ENCODE results near the gene GALNT12.

GALNT12 gene

DNA sequence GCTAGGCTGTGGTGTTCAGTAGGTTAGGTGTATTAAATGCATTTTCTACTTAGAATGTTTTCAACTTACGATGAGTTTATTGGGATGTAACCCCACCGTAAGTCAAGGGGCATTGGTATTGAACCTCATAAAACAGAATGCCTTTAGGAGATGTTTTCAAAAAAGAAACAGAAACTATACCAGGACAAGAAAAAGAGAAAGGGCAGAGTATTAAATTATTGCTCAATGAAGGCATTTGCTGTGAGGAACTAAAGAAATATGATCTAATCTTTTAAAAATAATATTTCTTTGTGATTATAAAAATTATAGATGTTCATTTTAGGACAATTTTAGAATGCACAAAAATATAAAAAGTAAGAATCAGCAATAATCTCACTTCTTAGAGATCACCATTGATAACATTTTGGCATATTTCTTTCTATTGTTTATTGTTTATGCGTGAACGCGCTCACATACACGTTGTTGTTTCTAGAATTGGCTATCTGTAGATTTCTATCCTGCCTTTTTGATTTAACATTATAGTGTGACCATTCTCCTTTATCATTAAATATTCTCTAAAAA lies 8.0 kb downstream of the GALNT12 start:
- no peak overlapping the region for H3K27ac ChIP-seq (ENCODE audit: insufficient read depth, low read depth, low read length, poor library complexity, severe bottlenecking)
- H3K27me3 ChIP-seq (ENCODE audit: control insufficient read depth, insufficient read depth, low read length, poor library complexity, severe bottlenecking): no peaks in the 10 kb centered on the region
- WGBS, 2 experiments: 90 to 95% methylated on average over 4 to 6 of the region's 6 CpGs

GRCh38 chr9:98818764-98819163 lies 11.3 kb downstream of the GALNT12 start:
- 92 to 96% methylated on average over 2 of the region's 2 CpGs for WGBS, 2 experiments
- H3K9me3 ChIP-seq (ENCODE audit: control insufficient read depth, low read length): no peaks in the 10 kb centered on the region
- H3K36me3 ChIP-seq (ENCODE audit: control insufficient read depth, insufficient read depth, low read length): no peaks in the 10 kb centered on the region
- H3K27me3 ChIP-seq (ENCODE audit: control insufficient read depth, insufficient read depth, low read length, poor library complexity, severe bottlenecking): no peaks in the 10 kb centered on the region
- no peak overlapping the region for H3K27ac ChIP-seq (ENCODE audit: insufficient read depth, low read depth, low read length, poor library complexity, severe bottlenecking)
- H3K4me3 ChIP-seq (ENCODE audit: insufficient read depth, low read depth, low read length): no peak overlapping the region
- H3K4me1 ChIP-seq (ENCODE audit: control insufficient read depth, insufficient read depth, low read length): no peaks in the 10 kb centered on the region

More for the DNA sequence above, 8.0 kb downstream of the GALNT12 start:
- no peaks in the 10 kb centered on the region for H3K36me3 ChIP-seq (ENCODE audit: control insufficient read depth, insufficient read depth, low read length)
- no peaks in the 10 kb centered on the region for H3K9me3 ChIP-seq (ENCODE audit: control insufficient read depth, low read length)
- peaks cover 5% of the 10 kb centered on the region for H3K4me1 ChIP-seq (ENCODE audit: control insufficient read depth, insufficient read depth, low read length)
- H3K4me3 ChIP-seq (ENCODE audit: insufficient read depth, low read depth, low read length): no peak overlapping the region

DNA sequence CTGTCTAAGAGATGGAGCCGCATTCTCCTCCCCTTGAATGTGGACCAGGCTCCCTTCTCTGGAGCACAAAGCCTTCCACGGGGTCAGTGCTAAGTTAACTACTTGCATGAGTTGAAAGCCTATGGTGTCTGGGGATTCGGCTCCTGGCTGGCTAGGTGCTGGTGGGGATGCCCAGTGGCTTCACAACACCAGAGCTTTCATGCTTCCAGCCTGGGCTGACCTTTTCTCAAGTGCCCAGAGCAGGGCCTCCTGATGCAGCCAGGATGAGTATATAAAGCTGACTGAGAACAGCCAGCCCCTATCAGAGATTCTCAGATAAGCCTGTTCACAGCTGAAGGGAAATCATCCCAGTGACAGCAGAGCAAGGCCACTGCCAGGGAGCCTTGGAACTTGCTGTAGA lies 11.8 kb downstream of the GALNT12 start:
- Histone ChIP-seq H3K4me3 (ENCODE audit: insufficient read depth, low read depth, low read length) (no peak overlapping the region), H3K27me3 (ENCODE audit: control insufficient read depth, insufficient read depth, low read length, poor library complexity, severe bottlenecking) (no peaks in the 10 kb centered on the region), H3K27ac (ENCODE audit: insufficient read depth, low read depth, low read length, poor library complexity, severe bottlenecking) (no peak overlapping the region), H3K36me3 (ENCODE audit: control insufficient read depth, insufficient read depth, low read length) (no peaks in the 10 kb centered on the region), H3K4me1 (ENCODE audit: control insufficient read depth, insufficient read depth, low read length) (no peaks in the 10 kb centered on the region), H3K9me3 (ENCODE audit: control insufficient read depth, low read length) (no peaks in the 10 kb centered on the region)
- WGBS, 2 experiments: 91 to 92% methylated on average over 3 of the region's 3 CpGs

GRCh38 chr9:98821831-98822230 lies 14.4 kb downstream of the GALNT12 start:
- H3K9me3 ChIP-seq (ENCODE audit: control insufficient read depth, low read length): no peaks in the 10 kb centered on the region
- no peak overlapping the region for H3K4me3 ChIP-seq (ENCODE audit: insufficient read depth, low read depth, low read length)
- no peaks in the 10 kb centered on the region for H3K27me3 ChIP-seq (ENCODE audit: control insufficient read depth, insufficient read depth, low read length, poor library complexity, severe bottlenecking)
- H3K27ac ChIP-seq (ENCODE audit: insufficient read depth, low read depth, low read length, poor library complexity, severe bottlenecking): no peak overlapping the region
- no peaks in the 10 kb centered on the region for H3K4me1 ChIP-seq (ENCODE audit: control insufficient read depth, insufficient read depth, low read length)
- H3K36me3 ChIP-seq (ENCODE audit: control insufficient read depth, insufficient read depth, low read length): no peaks in the 10 kb centered on the region
- 88 to 91% methylated on average over 2 of the region's 2 CpGs for WGBS, 2 experiments

DNA sequence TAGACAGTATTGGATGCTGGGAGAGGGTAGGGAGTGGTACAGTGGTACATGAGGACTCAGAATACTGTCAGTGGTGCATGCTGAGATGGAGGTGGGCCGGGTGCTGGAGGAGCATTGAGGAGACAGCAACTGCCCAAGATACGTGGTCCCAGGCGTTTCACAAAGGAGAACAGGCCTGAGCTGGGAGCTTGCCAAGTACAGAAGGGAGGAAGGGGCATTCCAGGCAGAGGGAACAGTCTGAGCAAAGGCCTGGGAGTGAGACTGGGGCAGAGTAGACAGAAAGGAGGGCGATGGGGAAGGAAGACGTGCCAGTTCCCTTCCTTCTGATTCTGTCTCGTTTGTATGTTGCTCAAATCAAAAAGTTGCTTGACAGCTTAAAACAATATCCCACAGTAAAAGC lies 15.2 kb downstream of the GALNT12 start:
- Histone ChIP-seq H3K9me3 (ENCODE audit: control insufficient read depth, low read length) (no peaks in the 10 kb centered on the region), H3K36me3 (ENCODE audit: control insufficient read depth, insufficient read depth, low read length) (no peaks in the 10 kb centered on the region), H3K27ac (ENCODE audit: insufficient read depth, low read depth, low read length, poor library complexity, severe bottlenecking) (no peak overlapping the region), H3K27me3 (ENCODE audit: control insufficient read depth, insufficient read depth, low read length, poor library complexity, severe bottlenecking) (no peaks in the 10 kb centered on the region), H3K4me3 (ENCODE audit: insufficient read depth, low read depth, low read length) (no peak overlapping the region), H3K4me1 (ENCODE audit: control insufficient read depth, insufficient read depth, low read length) (no peaks in the 10 kb centered on the region)
- WGBS, 2 experiments: 91 to 96% methylated on average over 5 to 6 of the region's 6 CpGs

DNA sequence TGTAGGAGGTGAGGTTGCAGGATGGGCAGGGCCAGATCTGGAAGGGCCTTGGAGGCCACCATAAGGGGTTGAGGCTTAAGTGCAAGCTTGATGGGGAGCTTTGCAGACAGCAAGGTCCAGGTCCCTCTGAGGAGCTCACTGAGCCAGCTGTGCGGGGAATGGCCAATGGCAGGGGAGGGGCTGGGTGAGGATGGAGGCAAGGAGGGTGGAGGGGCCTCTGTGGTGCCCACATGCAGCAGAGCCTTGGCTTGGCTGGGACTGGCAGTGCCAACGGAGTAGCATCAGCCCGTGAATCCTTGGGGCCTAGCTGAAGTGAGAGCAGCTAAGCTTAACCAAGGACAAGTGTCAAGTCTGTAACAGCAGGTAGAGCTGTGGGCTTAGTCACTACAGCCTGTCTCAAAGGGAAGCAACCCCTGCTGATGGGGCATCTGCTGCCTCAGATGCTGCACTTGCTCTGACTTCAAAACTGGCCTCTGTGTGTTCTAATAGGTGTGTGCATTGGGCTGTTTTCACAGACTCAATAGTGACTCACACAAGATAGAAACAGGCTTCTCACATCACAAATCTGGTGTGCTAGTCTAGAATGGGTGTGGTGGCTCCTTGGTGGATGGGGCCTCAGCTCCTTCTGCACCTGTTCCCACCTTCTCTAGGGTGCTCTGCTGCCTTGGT lies 16.3 kb downstream of the GALNT12 start:
- Histone ChIP-seq H3K9me3 (ENCODE audit: control insufficient read depth, low read length) (no peaks in the 10 kb centered on the region), H3K4me3 (ENCODE audit: insufficient read depth, low read depth, low read length) (no peak overlapping the region), H3K27ac (ENCODE audit: insufficient read depth, low read depth, low read length, poor library complexity, severe bottlenecking) (no peak overlapping the region), H3K36me3 (ENCODE audit: control insufficient read depth, insufficient read depth, low read length) (no peaks in the 10 kb centered on the region), H3K4me1 (ENCODE audit: control insufficient read depth, insufficient read depth, low read length) (no peaks in the 10 kb centered on the region), H3K27me3 (ENCODE audit: control insufficient read depth, insufficient read depth, low read length, poor library complexity, severe bottlenecking) (no peaks in the 10 kb centered on the region)
- 94 to 95% methylated on average over 3 of the region's 3 CpGs for WGBS, 2 experiments

- Histone ChIP-seq H3K27me3 (ENCODE audit: control insufficient read depth, insufficient read depth, low read length, poor library complexity, severe bottlenecking) (no peaks in the 10 kb centered on the region), H3K36me3 (ENCODE audit: control insufficient read depth, insufficient read depth, low read length) (no peaks in the 10 kb centered on the region), H3K4me1 (ENCODE audit: control insufficient read depth, insufficient read depth, low read length) (no peaks in the 10 kb centered on the region), H3K9me3 (ENCODE audit: control insufficient read depth, low read length) (no peaks in the 10 kb centered on the region), H3K4me3 (ENCODE audit: insufficient read depth, low read depth, low read length) (no peak overlapping the region), H3K27ac (ENCODE audit: insufficient read depth, low read depth, low read length, poor library complexity, severe bottlenecking) (no peak overlapping the region)
- WGBS, 2 experiments: 90 to 92% methylated on average over 3 of the region's 3 CpGs
Measured at GRCh38 chr9:98825414-98825813, 17.9 kb downstream of the GALNT12 start.

GRCh38 chr9:98826716-98827115 lies 19.2 kb downstream of the GALNT12 start:
- Histone ChIP-seq H3K27ac (ENCODE audit: insufficient read depth, low read depth, low read length, poor library complexity, severe bottlenecking) (no peak overlapping the region), H3K36me3 (ENCODE audit: control insufficient read depth, insufficient read depth, low read length) (no peaks in the 10 kb centered on the region), H3K27me3 (ENCODE audit: control insufficient read depth, insufficient read depth, low read length, poor library complexity, severe bottlenecking) (no peaks in the 10 kb centered on the region), H3K4me1 (ENCODE audit: control insufficient read depth, insufficient read depth, low read length) (no peaks in the 10 kb centered on the region), H3K9me3 (ENCODE audit: control insufficient read depth, low read length) (no peaks in the 10 kb centered on the region), H3K4me3 (ENCODE audit: insufficient read depth, low read depth, low read length) (no peak overlapping the region)
- 96% methylated on average over 20 of the region's 20 CpGs for WGBS, 2 experiments

DNA sequence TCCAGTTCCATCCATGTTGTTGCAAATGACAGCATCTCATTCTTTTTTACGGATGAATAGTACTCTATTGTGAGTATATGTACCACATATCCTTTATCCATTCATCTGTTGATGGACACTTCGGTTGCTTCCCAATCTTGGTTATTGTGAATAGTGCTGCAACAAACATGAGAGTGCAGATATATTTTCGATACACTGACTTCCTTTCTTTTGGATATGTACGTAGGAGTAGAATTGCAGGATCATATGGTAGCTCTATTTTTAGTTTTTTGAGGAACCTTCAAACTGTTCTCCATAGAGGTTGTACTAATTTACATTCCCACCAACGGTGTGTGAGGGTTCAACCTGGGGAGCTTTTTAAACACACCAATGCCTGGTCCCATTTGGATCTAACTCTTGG lies 22.3 kb downstream of the GALNT12 start:
- no peaks in the 10 kb centered on the region for H3K27me3 ChIP-seq (ENCODE audit: control insufficient read depth, insufficient read depth, low read length, poor library complexity, severe bottlenecking)
- no peaks in the 10 kb centered on the region for H3K9me3 ChIP-seq (ENCODE audit: control insufficient read depth, low read length)
- no peaks in the 10 kb centered on the region for H3K4me1 ChIP-seq (ENCODE audit: control insufficient read depth, insufficient read depth, low read length)
- no peak overlapping the region for H3K27ac ChIP-seq (ENCODE audit: insufficient read depth, low read depth, low read length, poor library complexity, severe bottlenecking)
- H3K36me3 ChIP-seq (ENCODE audit: control insufficient read depth, insufficient read depth, low read length): no peaks in the 10 kb centered on the region
- whole genome bisulfite sequencing, 2 experiments: 92 to 94% methylated on average over 4 to 5 of the region's 5 CpGs
- H3K4me3 ChIP-seq (ENCODE audit: insufficient read depth, low read depth, low read length): no peak overlapping the region

DNA sequence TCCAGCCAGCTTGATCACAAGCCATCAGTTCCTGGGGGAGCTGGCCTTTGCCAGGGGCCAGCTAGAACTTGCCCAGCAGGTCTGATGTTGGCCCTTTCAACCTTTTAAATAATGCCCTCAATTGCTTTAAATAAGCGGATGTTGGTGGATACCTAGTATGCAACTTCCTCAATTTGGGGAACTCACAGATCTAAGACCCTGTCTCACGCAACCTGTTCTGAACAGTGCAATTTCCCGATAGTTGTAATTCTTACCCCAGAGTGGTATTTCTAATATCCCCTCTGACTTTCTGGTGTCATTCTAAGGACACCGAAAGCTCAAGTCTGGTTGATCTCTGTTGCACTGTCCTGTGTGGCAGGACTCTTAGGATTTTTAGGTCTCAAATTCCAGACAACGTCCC lies 23.1 kb downstream of the GALNT12 start:
- no peaks in the 10 kb centered on the region for H3K27me3 ChIP-seq (ENCODE audit: control insufficient read depth, insufficient read depth, low read length, poor library complexity, severe bottlenecking)
- H3K4me1 ChIP-seq (ENCODE audit: control insufficient read depth, insufficient read depth, low read length): no peaks in the 10 kb centered on the region
- WGBS, 2 experiments: 96 to 98% methylated on average over 5 of the region's 5 CpGs
- H3K27ac ChIP-seq (ENCODE audit: insufficient read depth, low read depth, low read length, poor library complexity, severe bottlenecking): no peak overlapping the region
- H3K4me3 ChIP-seq (ENCODE audit: insufficient read depth, low read depth, low read length): no peak overlapping the region
- H3K36me3 ChIP-seq (ENCODE audit: control insufficient read depth, insufficient read depth, low read length): no peaks in the 10 kb centered on the region
- H3K9me3 ChIP-seq (ENCODE audit: control insufficient read depth, low read length): no peaks in the 10 kb centered on the region
